Endodermal cell (in vitro differentiated cells): Measurements from ENCODE around the gene WBP1L. TPM values are rescaled to one million over a fixed set of nuclear protein-coding genes. Genes with fewer than 3 reads are reported as not detected.
"Not testable (repeated sequence)": the region's sequence is repeated elsewhere in the genome, so short reads cannot be mapped to it uniquely, and the experiment has no call there.

ENCODE experiments used
- DNase-seq: peaks from one replicate; pipeline ENCODE4 v3.0.0-alpha.2; 2017
- H3K27ac ChIP-seq: 2 replicates; pipeline ENCODE4 v1.5.1; 2013; ENCODE audit warnings: mild to moderate bottlenecking, low read depth, low read length, moderate library complexity
- H3K27me3 ChIP-seq: 2 replicates; pipeline ENCODE4 v1.6.1; 2013; ENCODE audit warnings: mild to moderate bottlenecking, low read length, moderate library complexity; ENCODE audit not compliant: insufficient read depth, control insufficient read depth, poor library complexity, severe bottlenecking
- H3K36me3 ChIP-seq: 2 replicates; pipeline ENCODE4 v1.7.0; 2013; ENCODE audit warnings: mild to moderate bottlenecking, low read length, moderate library complexity; ENCODE audit not compliant: control insufficient read depth, insufficient read depth
- H3K4me1 ChIP-seq: one replicate; pipeline ENCODE4 v1.7.0; 2013; ENCODE audit warnings: low read length; ENCODE audit not compliant: control insufficient read depth, insufficient read depth
- H3K4me3 ChIP-seq: 2 replicates; pipeline ENCODE4 v1.5.1; 2013; ENCODE audit warnings: mild to moderate bottlenecking, low read length, moderate library complexity
- H3K9ac ChIP-seq: 2 replicates; pipeline ENCODE4 v1.6.1; 2013; ENCODE audit warnings: mild to moderate bottlenecking, low read length, moderate library complexity; ENCODE audit not compliant: poor library complexity, severe bottlenecking; ENCODE audit errors: extremely low read depth
- H3K9me3 ChIP-seq: 2 replicates; pipeline ENCODE4 v1.6.1; 2013; ENCODE audit warnings: mild to moderate bottlenecking, low read length, moderate library complexity; ENCODE audit not compliant: control insufficient read depth
- H3K27ac Mint-ChIP-seq: 2 replicates; pipeline ENCODE4 v1.8.0; 2020; ENCODE audit warnings: mixed read lengths
- H3K27me3 Mint-ChIP-seq: 2 replicates; pipeline ENCODE4 v1.8.0; 2021; ENCODE audit warnings: mild to moderate bottlenecking, mixed read lengths; ENCODE audit not compliant: insufficient read depth
- H3K36me3 Mint-ChIP-seq: 2 replicates; pipeline ENCODE4 v1.8.0; 2020; ENCODE audit warnings: low read depth, mixed read lengths
- H3K4me1 Mint-ChIP-seq: 2 replicates; pipeline ENCODE4 v1.8.0; 2020; ENCODE audit warnings: mixed read lengths
- H3K4me3 Mint-ChIP-seq: 2 replicates; pipeline ENCODE4 v1.8.0; 2020; ENCODE audit warnings: mild to moderate bottlenecking, moderate library complexity, mixed read lengths
- H3K9me3 Mint-ChIP-seq: 2 replicates; pipeline ENCODE4 v1.8.0; 2020; ENCODE audit warnings: mild to moderate bottlenecking, mixed read lengths
- WGBS, 2 experiments: methylation state at CpG; one replicate each; pipeline versions ENCODE4 v1.1.5 to v1.1.7; 2013; ENCODE audit warnings: missing lambda C conversion rate in 2 of 2, mixed read lengths in 1 of 2; ENCODE audit not compliant: insufficient coverage in 1 of 2, insufficient read length in 1 of 2; 5-methylcytosine and 5-hydroxymethylcytosine counted together
- total RNA-seq, 2 donors: library from RNA; stranded (reverse); fragmentation: NEBNext Ultra II Directional in 1 of 2; extraction: Animal tissue kit (Norgen Biotek cat#: 25700) in 1 of 2; gene quantifications; 2 replicates in 1 of 2; 3 replicates in 1 of 2; pipeline ENCODE4 v1.2.1, GENCODE V29; 2021
- TF ChIP-seq, protein P1 (sequence below): fragments of 200-600 bp; sonication (generic); conservative IDR thresholded peaks from 2 replicates; pipeline ENCODE4 v1.5.0; 2021; ENCODE audit warnings: antibody characterized with exemption, mild to moderate bottlenecking

WBP1L gene
- total RNA-seq, 2 donors from 2014 or later, result 23.5 to 25.8 TPM

DNA sequence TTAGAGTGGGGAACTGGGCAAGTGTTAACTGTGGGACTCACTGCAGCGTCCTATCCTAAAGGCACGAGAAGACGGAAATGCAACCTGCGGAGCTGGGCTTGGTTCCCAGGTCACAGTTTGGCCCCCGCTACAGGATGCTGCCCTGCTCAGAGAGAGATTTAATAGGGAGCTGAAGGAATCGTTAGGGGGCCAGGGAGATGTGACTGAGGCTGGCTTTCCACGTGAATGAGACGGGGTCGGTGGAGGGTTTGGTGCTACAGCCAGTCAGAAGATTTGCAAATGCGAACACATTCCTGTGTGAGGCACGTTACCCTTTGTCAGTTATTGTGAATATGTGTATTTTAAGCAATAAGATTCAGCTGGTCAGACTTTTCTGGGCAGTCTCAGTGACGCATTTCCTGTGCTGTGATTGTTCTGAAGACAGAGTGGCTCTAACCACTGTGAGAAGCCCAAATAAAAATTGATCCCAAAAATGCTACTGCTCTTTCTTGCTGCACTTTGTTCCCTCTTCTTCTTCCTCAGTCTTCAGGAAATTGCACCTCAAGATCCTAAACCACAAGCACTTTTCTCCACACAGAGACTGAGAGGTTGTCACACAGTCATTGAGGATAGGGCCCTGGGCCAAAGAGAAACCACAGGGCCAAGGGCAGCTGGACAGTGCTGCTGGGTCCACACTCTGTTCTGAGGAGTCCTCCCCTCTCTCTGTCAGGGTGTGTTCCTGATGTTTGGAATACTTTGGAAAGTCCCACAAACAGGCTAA lies 72.2 kb downstream of the WBP1L start:
- Histone ChIP-seq H3K9me3 (no peaks in the 10 kb centered on the region), H3K9ac (no peak overlapping the region), H3K36me3 (peaks cover 18% of the 10 kb centered on the region), H3K4me3 (no peak overlapping the region), H3K4me1 (no peaks in the 10 kb centered on the region), H3K27ac (peak overlapping the region; percentile 30), H3K27me3 (no peaks in the 10 kb centered on the region)
- Mint-ChIP-seq H3K9me3 (no peaks in the 10 kb centered on the region), H3K27me3 (no peaks in the 10 kb centered on the region), H3K4me1 (peaks cover 23% of the 10 kb centered on the region), H3K36me3 (peaks cover 22% of the 10 kb centered on the region), H3K27ac (peak overlapping the region; percentile 79), H3K4me3 (no peak overlapping the region)
- TF ChIP-seq, protein P1, sequence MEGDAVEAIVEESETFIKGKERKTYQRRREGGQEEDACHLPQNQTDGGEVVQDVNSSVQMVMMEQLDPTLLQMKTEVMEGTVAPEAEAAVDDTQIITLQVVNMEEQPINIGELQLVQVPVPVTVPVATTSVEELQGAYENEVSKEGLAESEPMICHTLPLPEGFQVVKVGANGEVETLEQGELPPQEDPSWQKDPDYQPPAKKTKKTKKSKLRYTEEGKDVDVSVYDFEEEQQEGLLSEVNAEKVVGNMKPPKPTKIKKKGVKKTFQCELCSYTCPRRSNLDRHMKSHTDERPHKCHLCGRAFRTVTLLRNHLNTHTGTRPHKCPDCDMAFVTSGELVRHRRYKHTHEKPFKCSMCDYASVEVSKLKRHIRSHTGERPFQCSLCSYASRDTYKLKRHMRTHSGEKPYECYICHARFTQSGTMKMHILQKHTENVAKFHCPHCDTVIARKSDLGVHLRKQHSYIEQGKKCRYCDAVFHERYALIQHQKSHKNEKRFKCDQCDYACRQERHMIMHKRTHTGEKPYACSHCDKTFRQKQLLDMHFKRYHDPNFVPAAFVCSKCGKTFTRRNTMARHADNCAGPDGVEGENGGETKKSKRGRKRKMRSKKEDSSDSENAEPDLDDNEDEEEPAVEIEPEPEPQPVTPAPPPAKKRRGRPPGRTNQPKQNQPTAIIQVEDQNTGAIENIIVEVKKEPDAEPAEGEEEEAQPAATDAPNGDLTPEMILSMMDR, result no peak
- DNase-seq, result no peak
- WGBS, 2 experiments, result 84 to 89% methylated on average over 12 of the region's 12 CpGs

DNA sequence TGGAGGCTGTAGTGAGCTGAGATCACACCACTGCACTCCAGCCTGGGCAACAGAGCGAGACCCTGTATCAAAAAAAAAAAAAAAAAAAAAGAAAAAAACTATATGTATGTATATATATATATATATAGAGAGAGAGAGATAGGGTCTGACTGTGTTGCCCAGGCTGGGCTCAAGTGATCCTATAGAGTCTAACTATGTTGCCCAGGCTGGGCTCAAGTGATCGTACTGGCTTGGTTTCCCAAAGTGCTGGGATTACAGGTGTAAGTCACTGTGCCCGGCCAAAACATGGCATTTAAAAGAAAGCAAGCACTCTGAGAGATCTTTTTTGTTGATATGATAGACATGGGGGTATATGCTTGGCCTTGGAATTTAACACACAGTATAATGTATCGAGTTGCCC lies 73.4 kb downstream of the WBP1L start:
- Histone ChIP-seq H3K36me3 (peaks cover 11% of the 10 kb centered on the region), H3K27me3 (no peaks in the 10 kb centered on the region), H3K4me3 (no peak overlapping the region), H3K4me1 (no peaks in the 10 kb centered on the region), H3K27ac (no peak overlapping the region), H3K9ac (no peak overlapping the region), H3K9me3 (no peaks in the 10 kb centered on the region)
- TF ChIP-seq, protein P1, result no peak
- Mint-ChIP-seq H3K4me1 (peaks cover 23% of the 10 kb centered on the region), H3K27me3 (no peaks in the 10 kb centered on the region), H3K36me3 (peaks cover 13% of the 10 kb centered on the region), H3K9me3 (no peaks in the 10 kb centered on the region), H3K4me3 (no peak overlapping the region), H3K27ac (no peak overlapping the region)
- WGBS, 2 experiments, result 97 to 100% methylated on average over 3 of the region's 4 CpGs
- DNase-seq, result no peak

DNA sequence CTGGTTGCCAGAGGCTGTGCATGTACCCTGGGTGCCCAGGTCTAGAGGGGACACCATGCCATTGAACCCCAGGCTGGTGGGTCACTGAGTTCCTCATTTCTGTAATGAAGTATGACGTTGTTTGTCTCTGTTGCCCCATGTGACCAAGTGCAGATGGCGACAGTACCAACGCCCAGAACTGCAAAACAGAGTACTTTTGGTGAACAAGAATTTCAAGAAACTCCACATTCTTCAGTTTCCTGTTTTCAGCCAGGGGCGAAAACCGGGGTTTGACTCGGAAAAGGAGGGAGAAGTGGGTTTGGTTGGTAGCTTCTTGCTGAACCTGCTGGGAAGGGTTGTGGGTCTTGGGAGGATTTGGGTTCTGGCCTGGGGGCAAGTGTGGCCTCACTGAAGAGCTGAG lies 75.3 kb downstream of the WBP1L start:
- Histone ChIP-seq H3K9ac (no peak overlapping the region), H3K27me3 (no peaks in the 10 kb centered on the region), H3K36me3 (peaks cover 2% of the 10 kb centered on the region), H3K4me3 (no peak overlapping the region), H3K4me1 (no peaks in the 10 kb centered on the region), H3K9me3 (peaks cover under 1% of the 10 kb centered on the region), H3K27ac (no peak overlapping the region)
- Mint-ChIP-seq H3K9me3 (peaks cover 1% of the 10 kb centered on the region), H3K4me1 (peaks cover 21% of the 10 kb centered on the region), H3K27ac (no peak overlapping the region), H3K36me3 (peaks cover 3% of the 10 kb centered on the region), H3K27me3 (no peaks in the 10 kb centered on the region), H3K4me3 (no peak overlapping the region)
- no peak for DNase-seq
- 90 to 100% methylated on average over 3 to 6 of the region's 6 CpGs for WGBS, 2 experiments
- TF ChIP-seq, protein P1, result no peak

DNA sequence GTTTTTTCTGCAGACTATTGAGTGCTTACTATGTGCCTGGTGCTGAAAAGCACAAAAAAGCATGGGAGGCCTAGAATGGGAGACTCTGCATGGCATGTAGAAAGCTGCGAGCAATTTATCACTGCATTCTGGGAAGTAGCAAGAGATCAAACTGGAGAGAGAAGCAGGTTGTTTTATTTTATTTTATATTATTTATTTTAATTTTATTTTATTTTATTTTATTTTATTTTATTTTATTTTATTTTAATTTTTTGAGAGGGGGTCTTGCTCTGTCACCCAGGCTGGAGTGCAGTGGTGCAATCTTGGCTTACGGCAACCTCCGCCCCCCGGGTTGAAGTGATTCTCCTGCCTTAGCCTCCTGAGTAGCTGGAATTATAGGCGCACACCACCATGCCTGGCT lies 76.3 kb downstream of the WBP1L start:
- not testable (repeated sequence) for H3K27ac ChIP-seq, H3K27me3 Mint-ChIP-seq, H3K27ac Mint-ChIP-seq, H3K27me3 ChIP-seq, DNase-seq, H3K36me3 ChIP-seq, H3K9me3 ChIP-seq, H3K36me3 Mint-ChIP-seq, H3K4me3 Mint-ChIP-seq, H3K4me3 ChIP-seq, H3K9ac ChIP-seq, H3K4me1 ChIP-seq
- Mint-ChIP-seq H3K4me1 (peaks cover 13% of the 10 kb centered on the region), H3K9me3 (peaks cover 11% of the 10 kb centered on the region)
- WGBS, 2 experiments, result 87 to 99% methylated on average over 3 to 5 of the region's 5 CpGs
